Eye (tissue), 1 donor: ENCODE data around the gene ARHGAP42.
A peak's percentile ranks its signal among the peaks of the same experiment; 100 is the strongest.

Source experiments
- DNase-seq: peaks from one replicate; pipeline ENCODE4 v3.0.0-alpha.2; 2015

ARHGAP42 gene

DNA sequence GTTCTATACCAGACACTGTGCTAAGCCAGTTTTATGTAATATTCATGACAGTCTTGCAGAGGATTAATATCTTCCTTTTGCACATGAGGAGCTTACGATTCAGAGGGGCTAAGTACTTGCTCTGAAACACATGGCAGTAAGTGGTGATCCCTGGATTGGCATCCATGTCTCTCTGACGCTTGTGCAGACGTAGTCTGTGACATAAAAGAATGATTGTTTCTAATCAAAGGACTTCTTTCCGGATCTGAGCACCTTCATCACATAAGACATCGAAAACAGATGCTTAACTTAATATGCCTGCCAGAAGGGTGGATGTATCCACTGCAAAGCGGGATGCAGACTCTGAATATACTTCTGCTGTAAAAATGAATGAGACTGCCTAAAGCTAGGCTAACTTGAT lies 74.8 kb downstream of the ARHGAP42 start:
- no peak for DNase-seq

DNA sequence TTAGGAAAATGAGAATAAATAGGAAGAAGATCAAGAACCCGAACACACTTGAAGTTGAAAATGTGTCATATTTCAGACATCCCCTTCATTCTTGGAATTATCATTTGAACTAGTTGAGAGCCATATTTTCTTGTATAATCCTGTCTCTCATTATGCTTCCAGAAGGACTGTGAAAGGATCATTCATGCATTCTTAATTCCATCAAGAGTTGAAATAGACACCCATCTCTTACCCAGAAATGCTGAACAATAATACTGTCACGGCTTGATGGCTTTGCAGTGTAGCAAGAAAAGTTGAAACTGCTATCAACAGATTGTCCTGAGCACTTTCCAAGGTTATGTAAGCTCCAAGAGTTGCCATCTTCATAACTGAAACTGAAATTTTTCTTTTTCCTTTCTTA lies 79.7 kb downstream of the ARHGAP42 start:
- peak; percentile 73 for DNase-seq

DNA sequence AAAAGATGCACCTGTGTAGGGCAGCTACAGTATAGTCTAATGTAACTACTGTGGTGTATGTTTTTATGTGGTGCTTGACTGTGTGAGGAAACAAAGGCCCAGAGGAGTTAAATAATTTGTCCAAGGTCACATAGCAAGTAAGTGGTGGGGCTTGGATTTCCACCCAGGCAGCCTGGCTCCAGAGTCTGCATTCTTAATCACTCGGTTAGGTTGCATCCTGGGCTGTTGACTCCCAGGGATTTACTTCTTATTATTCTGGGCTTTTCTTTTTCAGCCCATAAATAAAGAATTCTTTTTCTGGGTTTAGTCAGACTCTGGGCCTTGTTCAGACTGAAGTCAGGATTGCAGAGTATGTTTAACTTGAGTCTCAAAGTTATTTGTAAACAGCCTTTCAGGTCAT lies 82.1 kb downstream of the ARHGAP42 start:
- no peak for DNase-seq

DNA sequence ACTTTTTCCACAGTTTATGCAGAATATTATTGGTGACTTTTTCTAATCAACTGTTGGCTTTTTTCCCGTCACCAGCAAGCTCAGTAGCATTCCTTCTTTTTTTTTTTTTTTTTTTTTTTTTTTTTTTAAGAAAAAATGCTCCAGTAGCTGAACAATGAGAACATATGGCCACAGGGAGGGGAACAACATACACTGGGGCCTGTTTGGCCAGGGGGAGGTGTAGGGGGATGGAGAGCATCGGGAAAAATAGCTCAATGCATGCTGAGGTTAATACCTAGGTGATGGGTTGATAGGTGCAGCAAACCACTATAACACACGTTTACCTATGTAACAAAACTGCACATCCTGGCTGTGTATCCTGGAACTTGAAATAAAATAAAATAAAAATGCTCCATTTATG lies 82.5 kb downstream of the ARHGAP42 start:
- no peak for DNase-seq

DNA sequence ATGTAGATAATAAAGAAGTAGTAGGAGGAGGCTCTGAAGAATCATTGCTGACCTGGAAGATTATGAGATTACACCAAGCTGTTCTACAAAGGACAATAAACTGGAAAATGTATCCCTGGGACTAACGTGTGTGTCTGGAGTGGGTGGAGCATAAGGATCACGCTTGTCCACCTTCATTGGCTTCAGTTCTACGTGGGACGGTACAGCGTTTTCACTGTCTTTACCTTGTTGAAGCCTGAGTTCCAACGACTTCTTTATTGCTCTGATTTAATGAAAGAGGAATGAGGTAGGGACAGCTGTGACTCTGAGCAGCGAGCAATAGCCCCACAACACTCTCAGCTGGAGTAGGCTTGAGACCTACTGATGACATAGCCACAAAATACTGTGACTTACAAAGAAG lies 87.0 kb downstream of the ARHGAP42 start:
- DNase-seq: no peak

DNA sequence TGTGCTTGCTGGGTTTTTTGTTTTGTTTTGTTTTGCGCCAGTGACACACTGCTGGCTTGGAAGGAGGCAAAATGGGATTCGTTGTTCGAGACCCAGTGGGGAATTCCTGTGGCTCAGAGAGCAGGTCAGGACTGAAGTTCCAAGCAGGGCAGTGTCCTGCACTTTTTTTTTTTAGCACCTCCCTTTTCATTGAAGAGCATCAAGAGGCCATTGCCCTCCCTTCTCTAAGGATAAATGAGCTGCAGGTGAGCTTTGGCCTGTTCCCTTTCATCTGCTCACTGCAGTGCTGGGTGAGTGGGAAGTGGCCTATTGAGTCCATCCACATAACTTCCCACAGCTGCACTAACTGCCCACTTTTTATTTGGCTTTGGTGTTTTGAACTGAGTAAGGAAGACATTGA lies 87.8 kb downstream of the ARHGAP42 start:
- DNase-seq: no peak

DNA sequence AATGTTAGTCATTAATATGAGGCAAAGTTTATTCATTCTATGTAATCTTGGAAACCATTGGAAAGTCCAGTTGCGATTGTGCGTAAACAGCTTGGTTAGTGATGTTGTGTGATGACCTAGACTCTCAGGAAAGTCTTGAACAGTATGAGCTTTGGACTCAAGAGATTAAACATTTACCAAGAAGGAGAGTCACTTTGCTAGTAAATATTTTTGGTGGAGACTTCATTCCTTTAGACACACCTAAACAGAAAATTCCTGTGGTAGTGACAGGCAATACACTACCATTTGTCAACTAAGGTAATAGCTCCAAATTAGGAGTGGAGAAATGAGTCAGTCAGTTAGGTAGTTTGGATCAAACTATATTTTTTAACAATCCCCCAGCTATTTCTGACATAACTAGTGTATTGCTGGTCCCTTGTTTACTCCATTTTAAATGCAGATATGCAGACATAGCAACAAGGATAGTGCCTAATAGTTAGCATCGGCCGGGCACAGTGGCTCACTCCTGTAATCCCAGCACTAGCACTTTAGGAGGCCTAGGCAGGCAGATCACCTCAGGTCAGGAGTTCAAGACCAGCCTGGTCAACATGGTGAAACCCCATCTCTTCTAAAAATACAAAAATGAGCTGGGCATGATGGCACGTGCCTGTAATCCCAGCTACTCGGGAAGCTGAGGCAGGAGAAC lies 89.3 kb downstream of the ARHGAP42 start:
- no peak for DNase-seq

DNA sequence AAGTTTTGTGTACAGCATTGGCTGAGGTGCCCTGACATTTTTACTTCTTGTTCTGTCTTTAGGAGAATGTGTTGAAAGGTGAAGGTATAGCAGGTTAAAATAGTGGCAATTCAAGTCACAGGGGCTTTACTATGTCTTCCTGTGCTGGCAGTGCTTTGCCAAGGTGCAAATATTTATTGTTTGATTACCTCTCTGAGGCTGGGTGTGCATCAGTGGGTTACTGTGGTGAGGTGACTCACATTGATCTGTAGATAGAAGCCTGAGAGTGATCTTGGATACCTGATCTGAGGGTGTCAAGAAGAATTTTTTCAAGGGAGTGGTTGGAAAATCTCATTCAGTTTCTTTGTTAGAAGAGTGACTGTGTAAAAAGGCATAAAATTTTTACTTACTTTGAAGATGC lies 90.0 kb downstream of the ARHGAP42 start:
- no peak for DNase-seq

DNA sequence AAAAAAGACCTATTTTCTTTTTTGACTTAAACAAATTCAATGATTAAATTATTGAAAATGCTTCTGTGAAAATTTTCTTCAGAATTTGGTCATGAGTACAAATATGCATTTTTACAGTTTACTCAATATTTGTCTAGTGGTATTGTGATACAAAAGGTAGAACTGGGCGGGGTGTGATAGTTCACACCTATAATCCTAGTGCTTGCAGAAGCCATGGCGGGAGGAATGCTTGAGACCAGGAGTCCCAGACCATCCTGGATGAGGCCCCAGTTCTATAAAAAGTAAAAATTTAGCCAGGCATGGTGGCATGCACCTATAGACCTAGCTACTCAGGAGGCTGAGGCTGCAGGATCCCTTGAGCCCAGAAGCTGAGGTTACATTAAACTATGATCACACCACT lies 90.6 kb downstream of the ARHGAP42 start:
- no peak for DNase-seq

DNA sequence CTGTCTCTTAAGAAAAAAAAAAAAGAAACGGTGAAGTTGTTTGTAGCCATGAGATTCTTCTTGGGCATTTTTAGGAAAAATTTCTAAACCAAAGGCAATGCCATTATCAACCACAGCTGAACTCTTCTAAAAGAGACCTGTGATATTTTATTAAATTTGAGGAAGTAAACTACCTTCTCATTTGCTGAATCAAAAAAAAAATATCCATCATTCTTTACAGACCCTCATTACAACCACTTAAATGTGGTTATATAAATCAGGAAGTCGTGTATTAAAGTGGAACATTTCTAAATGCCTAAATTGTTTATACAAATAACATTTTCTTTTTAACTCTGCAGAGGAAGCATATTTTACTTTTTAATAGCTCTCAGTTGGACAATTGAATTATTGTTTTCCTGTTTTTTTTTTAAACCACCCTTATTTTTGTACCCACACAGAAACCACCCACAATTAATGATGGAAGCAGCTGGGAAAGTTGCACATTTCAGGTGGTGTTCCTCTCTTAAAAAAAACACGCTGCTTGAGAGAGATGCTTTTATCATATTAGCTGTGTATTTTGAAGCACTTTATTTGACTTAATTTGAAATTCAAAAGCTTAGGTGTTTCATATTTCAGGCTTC lies 91.2 kb downstream of the ARHGAP42 start:
- DNase-seq: no peak

DNA sequence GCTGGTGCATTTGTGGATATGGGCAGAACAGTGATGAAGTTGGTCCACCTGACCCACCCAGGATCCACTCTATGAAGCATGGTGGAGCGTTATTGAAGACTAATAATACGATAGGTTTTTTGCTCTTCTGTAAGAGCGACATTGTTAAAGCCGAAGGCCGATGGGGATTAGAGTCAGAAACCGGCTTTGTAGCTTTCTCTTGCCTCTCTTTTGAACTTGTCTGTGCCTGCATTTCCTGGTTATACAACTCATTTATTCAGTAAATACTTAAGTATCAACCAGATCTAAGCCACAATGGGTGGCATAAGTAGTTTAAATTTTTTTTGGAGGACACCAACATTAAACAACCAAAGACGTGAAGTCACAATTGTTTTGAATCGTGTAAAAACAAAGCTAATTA lies 93.4 kb downstream of the ARHGAP42 start:
- DNase-seq: no peak

DNA sequence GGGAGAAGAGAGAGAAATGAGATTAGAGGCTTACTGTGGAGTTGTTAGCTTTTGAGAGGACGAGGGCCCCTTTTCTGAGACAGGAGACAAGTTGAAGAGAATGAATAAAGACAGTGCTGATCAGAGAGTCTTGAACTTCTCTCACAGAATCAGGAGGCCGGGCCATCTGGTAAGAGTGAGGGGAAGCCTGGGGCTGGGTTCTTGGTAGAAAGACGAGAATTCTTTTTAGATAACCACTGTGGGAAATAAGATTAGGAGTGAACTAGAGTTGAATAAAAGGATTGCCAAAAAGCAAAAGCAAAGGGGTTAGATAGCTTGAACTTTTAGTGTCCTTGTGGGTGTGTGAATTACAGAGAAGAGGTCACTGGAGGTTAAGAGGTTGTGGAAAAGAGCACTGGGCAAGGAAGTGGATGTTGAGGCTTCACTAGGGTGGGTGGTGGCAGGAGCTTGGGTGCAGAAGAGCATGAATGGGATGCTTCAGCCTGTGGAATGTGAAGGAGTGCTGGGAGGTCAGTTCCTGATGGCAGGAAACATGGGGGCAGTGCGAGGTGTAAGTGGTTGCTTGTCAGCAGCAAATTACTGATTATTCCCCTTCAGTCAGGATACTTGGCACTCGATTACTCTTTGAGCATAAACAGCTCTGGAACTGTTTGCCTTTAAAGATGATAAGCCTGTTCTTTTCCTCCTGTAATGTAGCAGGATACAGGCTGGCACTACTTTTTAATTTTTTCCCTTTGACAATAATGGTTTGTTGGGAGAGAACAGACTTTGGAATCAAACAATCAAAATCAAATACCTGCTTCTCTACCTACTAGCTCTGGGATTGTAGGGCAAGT lies 98.3 kb downstream of the ARHGAP42 start:
- no peak for DNase-seq

DNA sequence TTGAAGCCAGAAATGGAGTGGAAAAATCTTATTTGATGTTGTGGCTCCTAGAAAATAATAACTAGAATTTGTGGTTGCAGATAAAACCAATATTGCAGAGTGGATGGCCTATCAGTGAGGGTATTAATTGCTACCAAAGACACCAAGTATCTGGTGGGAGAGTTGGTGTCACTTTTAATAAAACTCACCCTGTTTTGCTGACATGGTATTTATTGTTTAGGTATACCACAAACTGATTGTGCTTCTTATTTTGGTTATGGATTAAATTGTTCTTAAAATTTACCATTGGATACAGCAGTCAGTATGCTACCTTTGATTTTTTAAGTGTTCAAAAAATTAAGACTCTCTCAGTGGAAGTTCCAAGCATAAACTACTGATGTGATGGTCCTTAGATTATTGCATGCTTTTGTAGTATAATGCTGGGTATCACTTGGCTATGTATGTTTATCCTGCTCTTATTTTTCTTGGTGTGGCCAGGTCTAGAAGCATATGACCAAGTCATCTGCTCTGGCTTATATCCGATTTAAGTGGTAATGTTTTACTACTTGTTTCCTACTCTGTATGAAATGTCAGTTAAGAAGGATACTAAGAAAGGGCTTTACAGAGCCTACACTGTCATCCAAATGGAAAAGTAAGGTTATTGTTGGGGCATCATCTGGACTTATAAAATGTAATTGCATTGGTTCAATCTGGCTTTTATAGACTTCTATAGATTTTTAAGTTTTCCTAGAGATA lies 101.6 kb downstream of the ARHGAP42 start:
- no peak for DNase-seq

DNA sequence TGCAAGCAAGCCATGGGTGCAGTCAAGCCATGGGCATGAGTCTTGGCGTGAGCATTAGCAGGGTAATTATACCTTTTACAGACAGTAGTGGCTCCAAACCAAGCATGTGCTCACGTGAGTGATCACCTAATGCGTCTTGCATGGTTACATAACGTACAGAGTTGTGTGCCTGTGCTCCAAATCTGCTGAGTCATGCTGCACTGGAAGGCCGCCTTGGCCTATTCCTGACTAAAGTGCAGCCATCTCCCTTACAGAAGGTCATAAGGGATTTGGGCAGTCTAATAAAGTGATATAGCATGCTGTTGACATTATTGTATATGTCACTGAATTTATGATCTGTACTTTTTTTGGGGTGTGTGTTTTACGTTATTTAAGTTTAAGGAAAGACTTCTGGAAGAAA lies 102.4 kb downstream of the ARHGAP42 start:
- DNase-seq: no peak

DNA sequence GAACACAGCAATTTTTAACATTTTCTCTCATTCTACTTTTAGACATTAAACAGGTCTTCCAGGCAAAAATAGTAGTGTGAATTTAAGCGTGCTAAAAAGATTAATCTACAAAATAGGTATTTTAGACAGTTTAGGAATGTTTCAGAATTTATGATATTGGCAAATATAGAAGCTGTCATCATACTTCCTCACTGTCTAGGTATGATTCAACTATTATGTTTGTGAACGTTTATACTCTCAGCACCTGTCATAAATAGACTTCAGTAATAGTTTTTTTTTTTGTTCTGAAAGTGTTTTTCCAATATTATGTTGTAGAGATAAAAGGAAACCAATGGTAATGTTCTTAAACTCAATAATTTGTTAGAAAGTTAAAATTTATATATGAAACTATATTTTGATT lies 103.0 kb downstream of the ARHGAP42 start:
- no peak for DNase-seq

DNA sequence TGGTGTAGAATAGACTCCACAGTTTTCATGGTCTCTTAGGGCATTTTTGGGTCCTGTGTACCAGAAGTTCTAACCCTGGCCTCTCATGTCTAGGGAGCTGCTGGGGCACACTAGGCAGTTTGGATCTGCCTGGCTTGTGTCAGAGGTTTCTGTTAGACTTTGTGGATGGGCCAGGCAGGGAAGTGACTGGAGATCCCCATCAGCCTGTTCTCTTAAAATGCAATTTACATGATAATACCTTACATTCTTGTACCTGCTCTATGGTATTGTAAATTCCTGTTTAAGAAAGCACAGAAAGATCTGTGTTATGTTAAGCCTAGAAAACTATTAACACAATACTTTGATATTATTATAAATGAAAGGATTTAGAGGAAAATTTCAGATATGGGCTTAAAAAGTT lies 104.0 kb downstream of the ARHGAP42 start:
- DNase-seq: no peak

DNA sequence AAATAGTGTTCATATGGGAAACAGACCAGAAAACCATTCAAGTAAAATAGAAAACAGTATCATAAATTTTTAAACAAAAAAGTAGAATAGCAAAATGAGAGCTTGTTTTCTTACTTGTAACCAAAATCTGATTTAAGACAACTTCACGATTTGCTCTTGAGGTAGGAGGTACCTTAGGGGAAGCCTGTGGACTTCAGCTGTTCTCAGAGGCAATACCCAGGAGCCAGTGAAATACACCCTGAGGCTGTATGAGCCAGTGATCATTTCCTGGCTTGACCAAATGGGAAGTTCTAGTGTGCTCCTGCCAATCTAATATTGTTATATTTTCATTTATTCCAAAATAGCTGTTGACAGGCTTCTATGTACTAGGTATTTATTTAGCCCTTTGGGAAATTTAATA lies 104.8 kb downstream of the ARHGAP42 start:
- no peak for DNase-seq

DNA sequence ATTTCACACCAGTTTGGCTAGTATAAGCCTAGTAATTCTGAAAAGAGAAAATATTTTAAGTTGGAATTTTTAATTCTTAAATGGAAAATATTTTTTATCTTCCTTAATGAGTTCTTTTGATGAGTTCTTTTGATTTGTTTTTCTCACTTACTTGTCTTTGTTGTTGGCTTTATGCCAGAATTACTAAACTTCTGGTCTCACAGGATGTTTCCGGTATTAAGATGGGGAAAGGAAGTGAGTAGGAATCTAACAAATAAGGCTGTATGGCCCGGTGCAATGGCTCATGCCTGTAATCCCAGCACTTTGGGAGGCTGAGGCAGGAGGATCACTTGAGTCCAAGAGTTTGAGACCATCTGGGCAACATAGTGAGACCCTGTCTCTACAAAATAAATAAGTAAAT lies 106.4 kb downstream of the ARHGAP42 start:
- DNase-seq: no peak

DNA sequence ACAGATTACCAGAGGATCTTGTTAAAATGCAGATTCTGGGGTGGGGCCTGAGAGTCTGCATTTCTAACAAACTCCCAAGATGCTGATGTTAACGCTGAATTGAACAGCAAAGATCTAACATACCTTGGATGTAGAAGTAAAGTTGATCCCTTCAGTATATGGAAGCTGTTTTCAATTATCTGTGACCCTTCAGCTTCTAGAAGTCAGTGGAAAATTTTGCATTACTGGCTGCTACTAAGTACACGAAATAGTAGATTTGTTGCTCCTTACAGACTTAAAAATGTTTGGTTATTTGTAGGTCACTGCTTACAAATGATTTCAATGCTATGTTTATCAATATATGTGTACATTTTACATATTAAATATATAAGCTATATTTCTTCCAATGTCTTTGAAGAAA lies 107.4 kb downstream of the ARHGAP42 start:
- no peak for DNase-seq

DNA sequence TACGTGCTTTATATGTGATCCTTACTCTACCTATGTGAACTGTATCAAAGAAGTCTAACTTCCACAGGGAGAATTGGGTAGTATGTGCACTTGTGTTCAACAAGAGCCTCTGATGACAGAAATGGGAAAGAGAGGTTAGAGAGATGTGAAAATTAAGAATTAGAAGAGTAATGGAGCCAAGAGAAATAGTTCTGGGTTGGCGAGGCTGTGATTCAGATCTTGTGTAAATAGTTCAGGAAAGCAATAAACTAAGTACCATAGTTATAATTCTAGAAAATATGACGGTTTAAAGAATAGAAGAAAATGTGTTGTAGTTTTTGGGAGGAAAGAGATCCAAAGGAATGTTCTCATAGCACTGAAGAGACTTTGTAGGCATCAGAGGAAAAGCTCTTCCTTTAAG lies 112.4 kb downstream of the ARHGAP42 start:
- DNase-seq: no peak

DNA sequence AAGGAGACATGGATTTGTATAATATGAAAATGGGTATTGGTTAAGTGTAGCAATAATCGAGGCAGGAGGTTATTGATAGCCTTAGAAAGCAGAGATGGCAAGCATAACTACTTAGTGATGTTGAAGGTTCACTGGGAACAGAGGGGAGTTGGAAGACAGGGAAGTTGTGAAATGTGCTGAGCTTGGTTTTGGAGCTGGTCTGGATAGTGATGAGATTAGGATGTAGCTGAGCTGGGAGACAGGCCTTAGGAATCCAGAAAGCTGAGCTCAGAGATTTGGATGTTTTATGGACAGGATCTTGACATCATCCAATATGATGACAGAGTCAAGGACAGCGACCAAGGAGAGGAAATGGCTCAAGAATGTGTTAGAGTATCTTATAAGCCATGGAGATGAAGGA lies 113.1 kb downstream of the ARHGAP42 start:
- DNase-seq: no peak

DNA sequence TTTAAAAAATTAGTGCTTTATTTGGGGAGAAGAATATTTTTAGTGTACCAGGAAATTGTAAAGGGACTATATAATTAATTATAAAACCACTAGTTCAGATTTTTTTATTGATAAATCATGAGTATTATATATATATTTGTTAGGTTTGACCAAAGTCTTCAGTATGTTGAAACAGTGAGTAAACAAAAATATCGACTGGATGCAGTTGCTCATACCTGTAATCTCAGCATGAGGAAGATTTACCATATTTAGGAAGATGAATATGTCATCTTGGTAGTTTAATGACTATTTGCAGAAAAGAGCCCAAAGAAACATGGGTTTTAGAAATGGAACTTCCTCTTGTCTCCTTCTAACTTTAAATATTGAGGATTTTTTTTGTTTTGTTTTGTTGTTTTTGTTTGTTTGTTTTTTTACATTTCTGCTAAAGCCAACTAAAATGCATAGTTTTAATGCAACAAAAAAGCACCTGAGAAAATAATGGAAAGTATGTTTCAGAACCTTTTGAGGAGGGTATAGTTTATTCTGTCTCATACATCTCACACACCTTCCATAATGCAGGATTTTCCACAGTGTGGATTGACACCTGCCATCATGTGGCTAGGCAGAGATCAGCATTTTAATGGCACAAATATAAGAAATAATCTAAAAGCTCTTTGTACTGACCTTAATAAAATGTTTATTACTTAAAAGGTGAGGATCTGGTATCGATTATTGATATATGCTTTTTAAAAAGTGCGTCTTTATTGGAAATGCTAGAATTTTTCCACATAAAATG lies 114.3 kb downstream of the ARHGAP42 start:
- DNase-seq: no peak
